ENCODE results near the gene DENND4C.

The DENND4C gene

DNA sequence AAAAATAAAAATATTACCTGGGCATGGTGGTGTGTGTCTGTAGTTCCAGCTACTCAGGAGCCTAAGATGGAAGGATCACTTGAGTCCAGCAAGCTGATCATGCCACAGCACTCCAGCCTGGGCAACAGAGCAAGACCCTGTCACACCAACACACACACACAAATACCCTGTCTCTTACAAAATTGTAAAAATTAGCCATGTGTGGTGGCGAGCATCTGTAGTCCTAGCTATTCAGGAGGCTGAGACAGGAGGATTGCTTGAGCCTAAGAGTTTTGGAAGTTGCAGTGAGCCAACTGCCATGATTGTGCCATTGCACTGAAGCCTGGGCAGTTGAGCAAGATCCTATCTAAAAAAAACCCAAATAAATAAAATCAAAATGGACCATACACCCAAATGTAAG lies 32.1 kb upstream of the DENND4C start:
- H3K36me3 ChIP-seq (ENCODE audit: control insufficient read depth in 2 of 2, insufficient read depth in 1 of 2, low read length in 2 of 2), result no peaks in the 10 kb centered on the region
- TF ChIP-seq SETDB1 (IDR thresholded peaks at IDR 0.05; ENCODE audit: insufficient read length, low read length) (no peak), ZNF121 (tag by site-specific recombination; IDR thresholded peaks at IDR 0.05) (peak; percentile 50; the same call in 1 of the 2 replicates)
- H3K9me3 ChIP-seq (ENCODE audit: control insufficient read depth, insufficient read depth, low read depth, low read length), result no peaks in the 10 kb centered on the region
- peaks cover 10% of the 10 kb centered on the region; the same call in 1 of the 2 replicates for H3K4me1 ChIP-seq (ENCODE audit: control insufficient read depth, insufficient read depth, low read length)
- no peak overlapping the region for H3K27ac ChIP-seq (ENCODE audit: extremely low read depth, low read depth, low read length)
- H3K4me3 ChIP-seq (ENCODE audit: low read depth, low read length), result no peak overlapping the region
- ChIA-PET CTCF (interaction anchor here (0.7 kb wide), 1 partner anchor 804 kb away, joined by 3 read pairs; no protein-coding TSS in a partner anchor), POLR2A (no interaction called here)

DNA sequence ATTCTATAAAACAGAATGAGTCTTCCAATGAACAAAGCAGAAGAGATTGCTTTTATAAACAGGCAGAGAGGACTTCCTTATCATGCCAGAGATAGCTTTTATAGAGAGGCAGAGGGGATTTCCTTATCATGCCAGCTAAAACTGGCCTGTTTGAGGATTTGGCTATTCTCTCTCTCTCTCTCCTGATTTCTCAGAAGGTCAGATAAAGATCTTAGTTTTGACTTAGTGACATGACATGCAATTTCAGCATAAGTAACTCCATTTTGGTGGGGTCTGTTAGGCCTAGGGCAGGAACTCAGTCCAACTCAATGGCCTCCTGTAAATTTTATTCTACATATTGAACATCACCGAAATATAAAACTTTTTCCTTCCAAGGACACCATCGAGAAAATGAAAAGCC lies 31.5 kb upstream of the DENND4C start:
- ChIA-PET POLR2A (no interaction called here), CTCF (interaction anchor here (1.1 kb wide), 1 partner anchor 25 kb away, joined by 4 read pairs; no protein-coding TSS in a partner anchor)
- no peak overlapping the region for H3K27ac ChIP-seq (ENCODE audit: extremely low read depth, low read depth, low read length)
- peaks cover 10% of the 10 kb centered on the region; the same call in 1 of the 2 replicates for H3K4me1 ChIP-seq (ENCODE audit: control insufficient read depth, insufficient read depth, low read length)
- H3K9me3 ChIP-seq (ENCODE audit: control insufficient read depth, insufficient read depth, low read depth, low read length), result no peaks in the 10 kb centered on the region
- H3K4me3 ChIP-seq (ENCODE audit: low read depth, low read length), result no peak overlapping the region
- H3K36me3 ChIP-seq (ENCODE audit: control insufficient read depth in 2 of 2, insufficient read depth in 1 of 2, low read length in 2 of 2), result no peaks in the 10 kb centered on the region
- no peak for TF ChIP-seq KLF1 (tag by site-specific recombination; IDR thresholded peaks at IDR 0.05)
- no peak for TF ChIP-seq ZNF830 (tag by site-specific recombination; IDR thresholded peaks at IDR 0.05; ENCODE audit: low read depth)
- no peak for TF ChIP-seq ZNF658 (tag by site-specific recombination; IDR thresholded peaks at IDR 0.05)
- TF ChIP-seq, protein P1, sequence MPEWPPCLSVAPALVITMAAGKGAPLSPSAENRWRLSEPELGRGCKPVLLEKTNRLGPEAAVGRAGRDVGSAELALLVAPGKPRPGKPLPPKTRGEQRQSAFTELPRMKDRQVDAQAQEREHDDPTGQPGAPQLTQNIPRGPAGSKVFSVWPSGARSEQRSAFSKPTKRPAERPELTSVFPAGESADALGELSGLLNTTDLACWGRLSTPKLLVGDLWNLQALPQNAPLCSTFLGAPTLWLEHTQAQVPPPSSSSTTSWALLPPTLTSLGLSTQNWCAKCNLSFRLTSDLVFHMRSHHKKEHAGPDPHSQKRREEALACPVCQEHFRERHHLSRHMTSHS (tag by site-specific recombination; IDR thresholded peaks at IDR 0.05), result no peak
- no peak for TF ChIP-seq ZNF114 (tag by site-specific recombination; IDR thresholded peaks at IDR 0.05)
- no peak for TF ChIP-seq ZNF677 (tag by site-specific recombination; IDR thresholded peaks at IDR 0.05)
- TF ChIP-seq, protein P2, sequence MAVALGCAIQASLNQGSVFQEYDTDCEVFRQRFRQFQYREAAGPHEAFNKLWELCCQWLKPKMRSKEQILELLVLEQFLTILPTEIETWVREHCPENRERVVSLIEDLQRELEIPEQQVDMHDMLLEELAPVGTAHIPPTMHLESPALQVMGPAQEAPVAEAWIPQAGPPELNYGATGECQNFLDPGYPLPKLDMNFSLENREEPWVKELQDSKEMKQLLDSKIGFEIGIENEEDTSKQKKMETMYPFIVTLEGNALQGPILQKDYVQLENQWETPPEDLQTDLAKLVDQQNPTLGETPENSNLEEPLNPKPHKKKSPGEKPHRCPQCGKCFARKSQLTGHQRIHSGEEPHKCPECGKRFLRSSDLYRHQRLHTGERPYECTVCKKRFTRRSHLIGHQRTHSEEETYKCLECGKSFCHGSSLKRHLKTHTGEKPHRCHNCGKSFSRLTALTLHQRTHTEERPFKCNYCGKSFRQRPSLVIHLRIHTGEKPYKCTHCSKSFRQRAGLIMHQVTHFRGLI (tag by site-specific recombination; IDR thresholded peaks at IDR 0.05), result no peak
- TF ChIP-seq, protein P3, sequence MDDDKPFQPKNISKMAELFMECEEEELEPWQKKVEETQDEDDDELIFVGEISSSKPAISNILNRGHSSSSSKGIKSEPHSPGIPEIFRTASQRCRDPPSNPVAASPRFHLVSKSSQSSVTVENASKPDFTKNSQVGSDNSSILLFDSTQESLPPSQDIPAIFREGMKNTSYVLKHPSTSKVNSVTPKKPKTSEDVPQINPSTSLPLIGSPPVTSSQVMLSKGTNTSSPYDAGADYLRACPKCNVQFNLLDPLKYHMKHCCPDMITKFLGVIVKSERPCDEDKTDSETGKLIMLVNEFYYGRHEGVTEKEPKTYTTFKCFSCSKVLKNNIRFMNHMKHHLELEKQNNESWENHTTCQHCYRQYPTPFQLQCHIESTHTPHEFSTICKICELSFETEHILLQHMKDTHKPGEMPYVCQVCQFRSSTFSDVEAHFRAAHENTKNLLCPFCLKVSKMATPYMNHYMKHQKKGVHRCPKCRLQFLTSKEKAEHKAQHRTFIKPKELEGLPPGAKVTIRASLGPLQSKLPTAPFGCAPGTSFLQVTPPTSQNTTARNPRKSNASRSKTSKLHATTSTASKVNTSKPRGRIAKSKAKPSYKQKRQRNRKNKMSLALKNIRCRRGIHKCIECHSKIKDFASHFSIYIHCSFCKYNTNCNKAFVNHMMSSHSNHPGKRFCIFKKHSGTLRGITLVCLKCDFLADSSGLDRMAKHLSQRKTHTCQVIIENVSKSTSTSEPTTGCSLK (tag by site-specific recombination; IDR thresholded peaks at IDR 0.05), result no peak
- TF ChIP-seq SP7 (tag by site-specific recombination; IDR thresholded peaks at IDR 0.05), result no peak
- TF ChIP-seq, protein P4, sequence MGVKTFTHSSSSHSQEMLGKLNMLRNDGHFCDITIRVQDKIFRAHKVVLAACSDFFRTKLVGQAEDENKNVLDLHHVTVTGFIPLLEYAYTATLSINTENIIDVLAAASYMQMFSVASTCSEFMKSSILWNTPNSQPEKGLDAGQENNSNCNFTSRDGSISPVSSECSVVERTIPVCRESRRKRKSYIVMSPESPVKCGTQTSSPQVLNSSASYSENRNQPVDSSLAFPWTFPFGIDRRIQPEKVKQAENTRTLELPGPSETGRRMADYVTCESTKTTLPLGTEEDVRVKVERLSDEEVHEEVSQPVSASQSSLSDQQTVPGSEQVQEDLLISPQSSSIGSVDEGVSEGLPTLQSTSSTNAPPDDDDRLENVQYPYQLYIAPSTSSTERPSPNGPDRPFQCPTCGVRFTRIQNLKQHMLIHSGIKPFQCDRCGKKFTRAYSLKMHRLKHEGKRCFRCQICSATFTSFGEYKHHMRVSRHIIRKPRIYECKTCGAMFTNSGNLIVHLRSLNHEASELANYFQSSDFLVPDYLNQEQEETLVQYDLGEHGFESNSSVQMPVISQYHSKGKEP (tag by site-specific recombination; IDR thresholded peaks at IDR 0.05), result no peak
- TF ChIP-seq ZNF600 (tag by site-specific recombination; IDR thresholded peaks at IDR 0.05), result no peak
- TF ChIP-seq RBAK (tag by site-specific recombination; IDR thresholded peaks at IDR 0.05), result no peak
- no peak for TF ChIP-seq MZF1 (tag by site-specific recombination; IDR thresholded peaks at IDR 0.05; ENCODE audit: borderline replicate concordance)
- no peak for TF ChIP-seq FEZF1 (tag by site-specific recombination; IDR thresholded peaks at IDR 0.05)
- TF ChIP-seq ZNF529 (tag by site-specific recombination; IDR thresholded peaks at IDR 0.05; ENCODE audit: insufficient replicate concordance), result no peak
- TF ChIP-seq GLIS1 (tag by site-specific recombination; IDR thresholded peaks at IDR 0.05), result no peak
- TF ChIP-seq ZNF391 (tag by site-specific recombination; IDR thresholded peaks at IDR 0.05; ENCODE audit: borderline replicate concordance, low read depth), result no peak
- no peak for TF ChIP-seq ZNF791 (tag by site-specific recombination; IDR thresholded peaks at IDR 0.05)
- TF ChIP-seq, protein P5, sequence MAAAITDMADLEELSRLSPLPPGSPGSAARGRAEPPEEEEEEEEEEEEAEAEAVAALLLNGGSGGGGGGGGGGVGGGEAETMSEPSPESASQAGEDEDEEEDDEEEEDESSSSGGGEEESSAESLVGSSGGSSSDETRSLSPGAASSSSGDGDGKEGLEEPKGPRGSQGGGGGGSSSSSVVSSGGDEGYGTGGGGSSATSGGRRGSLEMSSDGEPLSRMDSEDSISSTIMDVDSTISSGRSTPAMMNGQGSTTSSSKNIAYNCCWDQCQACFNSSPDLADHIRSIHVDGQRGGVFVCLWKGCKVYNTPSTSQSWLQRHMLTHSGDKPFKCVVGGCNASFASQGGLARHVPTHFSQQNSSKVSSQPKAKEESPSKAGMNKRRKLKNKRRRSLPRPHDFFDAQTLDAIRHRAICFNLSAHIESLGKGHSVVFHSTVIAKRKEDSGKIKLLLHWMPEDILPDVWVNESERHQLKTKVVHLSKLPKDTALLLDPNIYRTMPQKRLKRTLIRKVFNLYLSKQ (tag by site-specific recombination; IDR thresholded peaks at IDR 0.05; ENCODE audit: borderline replicate concordance), result no peak
